GM12878 (cell line): ENCODE results near the gene LAMA4. TPM values are rescaled to one million over a fixed set of nuclear protein-coding genes. Genes with fewer than 3 reads are reported as not detected.

Experiments
- ATAC-seq: fragments of 200-7000 bp; cut with Tn5 transposase; 3 replicates; pipeline ENCODE4 v1.9.1; 2020; ENCODE audit warnings: mild to moderate bottlenecking, moderate library complexity
- BruUV-seq: library from RNA; stranded (reverse); fragments of 400-500 nt; replicated peaks from 2 replicates; lab custom pipeline; 2021; lab: Mats Ljungman, UMichigan
- CTCF ChIA-PET: fragments of 300-600 bp; sonication (Branson Sonifier 250); formaldehyde crosslinking; extraction: SDS; loops from one replicate; lab custom pipeline; 2021; ENCODE audit warnings: inconsistent platforms; lab: Yijun Ruan, JAX
- POLR2A ChIA-PET: fragments of 350-600 bp; formaldehyde crosslinking; extraction: SDS; loops from one replicate; lab custom pipeline; 2021; ENCODE audit warnings: inconsistent platforms; lab: Charles Lee
- RAD21 ChIA-PET: fragments of 300-600 bp; sonication (Branson Sonifier 250); formaldehyde crosslinking; loops from one replicate; lab custom pipeline; 2023; ENCODE audit warnings: antibody characterized with exemption; ENCODE audit not compliant: unreplicated experiment; lab: Charles Lee
- SMC1A ChIA-PET: fragments of 300-600 bp; sonication (Branson Sonifier 250); formaldehyde crosslinking; loops from one replicate; lab custom pipeline; 2023; ENCODE audit not compliant: unreplicated experiment, uncharacterized antibody; lab: Charles Lee
- DNase-seq: peaks from one replicate; pipeline ENCODE4 v3.0.0-alpha.2; 2011; ENCODE audit warnings: low read depth, low spot score
- FAIRE-seq: peaks from 3 replicates; lab custom pipeline; 2011; peaks lifted over from hg19 to GRCh38; lab: Jason Lieb, UNC
- H2AFZ ChIP-seq: 2 replicates; pipeline ENCODE4 v1.6.0; 2011; ENCODE audit warnings: low read depth, low read length, control low read depth; ENCODE audit not compliant: control insufficient read depth
- H3K27ac ChIP-seq: 2 replicates; pipeline ENCODE4 v1.5.1; 2011; ENCODE audit warnings: control low read depth; ENCODE audit not compliant: control insufficient read depth, insufficient read depth
- H3K27me3 ChIP-seq, 2 experiments: replicated peaks in 1 of 2; 2 replicates each; pipeline versions ENCODE4 v1.6.0 to v1.6.1; 2011; ENCODE audit warnings: low read length in 1 of 2; ENCODE audit not compliant: control insufficient read depth in 2 of 2, insufficient read depth in 2 of 2
- H3K36me3 ChIP-seq, 2 experiments: 2 replicates each; pipeline ENCODE4 v1.5.1; 2011; ENCODE audit warnings: low read length in 1 of 2; ENCODE audit not compliant: control insufficient read depth in 2 of 2, insufficient read depth in 2 of 2
- H3K4me1 ChIP-seq: 2 replicates; pipeline ENCODE4 v1.6.1; 2011; ENCODE audit warnings: mild to moderate bottlenecking, low read length, moderate library complexity, mixed read lengths; ENCODE audit not compliant: control insufficient read depth, insufficient read depth
- H3K4me2 ChIP-seq: 2 replicates; pipeline ENCODE4 v1.6.0; 2011; ENCODE audit warnings: control low read depth; ENCODE audit not compliant: control insufficient read depth, insufficient read depth
- H3K4me3 ChIP-seq: fragments of 200-600 bp; sonication (generic); 2 replicates; pipeline ENCODE4 v1.5.1; 2016
- H3K79me2 ChIP-seq: 2 replicates; pipeline ENCODE4 v1.6.0; 2011; ENCODE audit warnings: low read length; ENCODE audit not compliant: control insufficient read depth, insufficient read depth
- H3K9ac ChIP-seq: 2 replicates; pipeline ENCODE4 v1.8.0; 2011; ENCODE audit warnings: low read length, control low read depth, mixed read lengths; ENCODE audit not compliant: control insufficient read depth, insufficient read depth
- H3K9me3 ChIP-seq: replicated peaks from 3 replicates; pipeline ENCODE4 v1.5.1; 2011; ENCODE audit warnings: mild to moderate bottlenecking, low read length; ENCODE audit not compliant: control insufficient read depth, insufficient read depth
- H4K20me1 ChIP-seq: 2 replicates; pipeline ENCODE4 v1.6.0; 2011; ENCODE audit not compliant: control insufficient read depth, insufficient read depth
- BMI1 ChIP-seq: fragments of 450-650 bp; IDR thresholded peaks from 2 replicates; pipeline ENCODE4 v1.6.1; 2016; ENCODE audit warnings: mild to moderate bottlenecking, moderate library complexity, borderline replicate concordance
- DPF2 ChIP-seq: fragments of 450-650 bp; IDR thresholded peaks from 2 replicates; pipeline ENCODE4 v1.6.1; 2017; ENCODE audit warnings: mild to moderate bottlenecking
- HDAC6 ChIP-seq: fragments of 200-600 bp; sonication (generic); IDR thresholded peaks from one replicate; pipeline ENCODE4 v1.8.0; 2017; ENCODE audit warnings: antibody characterized with exemption; ENCODE audit not compliant: unreplicated experiment
- IKZF1 ChIP-seq: fragments of 450-650 bp; conservative IDR thresholded peaks from 2 replicates; pipeline ENCODE4 v1.6.1; 2017; ENCODE audit warnings: antibody characterized with exemption, mild to moderate bottlenecking
- KLF5 ChIP-seq: fragments of 450-650 bp; IDR thresholded peaks from 2 replicates; pipeline ENCODE4 v1.6.1; 2014; ENCODE audit warnings: mild to moderate bottlenecking; ENCODE audit not compliant: partially characterized antibody
- SMAD5 ChIP-seq: IDR thresholded peaks from 2 replicates; pipeline ENCODE4 v1.6.1; 2016; ENCODE audit warnings: antibody characterized with exemption, low read depth
- TARDBP ChIP-seq: IDR thresholded peaks from 2 replicates; pipeline ENCODE4 v1.6.1; 2016; ENCODE audit warnings: borderline replicate concordance
- ZBED1 ChIP-seq: IDR thresholded peaks from 2 replicates; pipeline ENCODE4 v1.6.1; 2016; ENCODE audit warnings: borderline replicate concordance
- ZNF622 ChIP-seq: fragments of 450-650 bp; IDR thresholded peaks from 2 replicates; pipeline ENCODE4 v1.6.1; 2017; ENCODE audit warnings: mild to moderate bottlenecking, inconsistent platforms
- WGBS: methylation state at CpG from one replicate; pipeline ENCODE4 v1.1.6; 2016; ENCODE audit warnings: low lambda C conversion rate; ENCODE audit not compliant: insufficient replicate concordance, insufficient coverage; ENCODE audit errors: missing lambda C conversion rate; 5-methylcytosine and 5-hydroxymethylcytosine counted together
- in situ Hi-C: fragments of 300-500 bp; cut with MboI; formaldehyde crosslinking; loops from 9 replicates; pipeline ENCODE4 v1.14.3; 2018; ENCODE audit warnings: mixed read lengths
- intact Hi-C: fragments of 100-400 bp; cut with micrococcal nuclease; formaldehyde crosslinking; loops from one replicate; pipeline ENCODE4 v1.14.2; 2022; ENCODE audit not compliant: unreplicated experiment
- polyA plus RNA-seq, 11 experiments: library from polyadenylated mRNA; depleted of rRNA in 4 of 11; unstranded in 6 of 11; stranded (reverse) in 5 of 11; fragments of >200 nt; fragmentation: Nextera tagmentation in 4 of 11; fragmentation: Illumina TruSeq in 1 of 11; extraction: Ambion mirVana in 4 of 11; extraction: Trizol in 1 of 11; gene quantifications; 1 replicate in 1 of 11; 2 replicates in 10 of 11; pipeline versions ENCODE4 v1.2.1 to v1.2.3, GENCODE V29; 2011 to 2016; ENCODE audit warnings: inconsistent platforms in 2 of 11, missing spikeins in 2 of 11, low read depth in 1 of 11
- total RNA-seq, 4 experiments: library from RNA; depleted of rRNA in 3 of 4; stranded (reverse); fragments of >200 nt in 3 of 4; fragmentation: Illumina TruSeq in 1 of 4; extraction: Trizol in 1 of 4; gene quantifications; 2 replicates each; pipeline versions ENCODE4 v1.2.1 to v1.2.3, GENCODE V29; 2013 to 2021
- TF ChIP-seq, protein P1 (sequence below): IDR thresholded peaks from 2 replicates; pipeline ENCODE4 v1.6.1; 2011; ENCODE audit warnings: mild to moderate bottlenecking, low read depth, low read length, moderate library complexity; ENCODE audit not compliant: insufficient replicate concordance

LAMA4 gene
- total and polyA plus RNA-seq, 10 of the 15 experiments (the other 5 are each of a cell fraction or from before 2014, with no cell fraction given) = 0.11 to 0.21 (median 0.14) TPM; not detected in 7

DNA sequence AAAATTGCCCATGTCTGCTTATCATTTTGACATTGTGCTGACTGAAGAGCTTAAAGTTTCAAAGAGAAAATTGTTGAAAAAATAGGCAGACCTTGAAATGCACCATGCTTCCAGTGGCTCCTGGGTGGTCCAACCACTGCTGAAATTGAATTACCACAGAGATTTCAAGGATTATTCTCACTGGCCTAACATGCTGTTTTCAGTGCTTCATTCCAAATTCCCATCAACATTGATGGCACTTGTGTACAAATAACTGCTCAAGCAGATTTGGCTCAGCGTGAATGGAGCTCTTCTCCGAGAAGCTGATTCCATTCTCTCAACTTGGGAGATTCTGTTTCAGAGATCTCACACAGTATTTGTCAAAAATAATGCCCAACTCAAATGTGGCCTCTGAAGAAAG lies 75.5 kb downstream of the LAMA4 start:
- Histone ChIP-seq H3K4me3 (no peak overlapping the region), H3K36me3 (no peaks in the 10 kb centered on the region), H3K4me1 (no peaks in the 10 kb centered on the region), H3K9me3 (no peaks in the 10 kb centered on the region), H3K27ac (no peak overlapping the region), H3K27me3 (peaks cover 0 to 3% of the 10 kb centered on the region in 2 experiments; a peak in 2 of 4 replicates), H4K20me1 (no peaks in the 10 kb centered on the region), H3K9ac (no peak overlapping the region), H3K79me2 (no peaks in the 10 kb centered on the region), H3K4me2 (no peak overlapping the region), H2AFZ (no peak overlapping the region)
- intact Hi-C loops (no loop called here), in situ Hi-C loops (loop anchor here (25.0 kb wide), 1 partner anchor 1733 kb away; no protein-coding TSS in a partner anchor)
- POLR2A ChIA-PET = no interaction called here
- no peak for DNase-seq
- no peak for ATAC-seq
- BruUV-seq = no TSS peak
- 25% methylated on average over 2 of the region's 2 CpGs for WGBS
- SMC1A ChIA-PET = interaction anchor here (1.3 to 4.5 kb wide), 4 partner anchors 131 to 193 kb away, joined by 3 to 118 read pairs (median 12); no protein-coding TSS in a partner anchor
- TF ChIP-seq TARDBP = no peak
- TF ChIP-seq SMAD5 = no peak
- TF ChIP-seq HDAC6 = no peak
- no peak for TF ChIP-seq ZNF622
- TF ChIP-seq IKZF1 = no peak
- TF ChIP-seq, protein P1, sequence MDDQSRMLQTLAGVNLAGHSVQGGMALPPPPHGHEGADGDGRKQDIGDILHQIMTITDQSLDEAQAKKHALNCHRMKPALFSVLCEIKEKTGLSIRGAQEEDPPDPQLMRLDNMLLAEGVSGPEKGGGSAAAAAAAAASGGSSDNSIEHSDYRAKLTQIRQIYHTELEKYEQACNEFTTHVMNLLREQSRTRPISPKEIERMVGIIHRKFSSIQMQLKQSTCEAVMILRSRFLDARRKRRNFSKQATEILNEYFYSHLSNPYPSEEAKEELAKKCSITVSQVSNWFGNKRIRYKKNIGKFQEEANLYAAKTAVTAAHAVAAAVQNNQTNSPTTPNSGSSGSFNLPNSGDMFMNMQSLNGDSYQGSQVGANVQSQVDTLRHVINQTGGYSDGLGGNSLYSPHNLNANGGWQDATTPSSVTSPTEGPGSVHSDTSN = no peak
- no peak for TF ChIP-seq DPF2
- no peak for TF ChIP-seq BMI1
- no peak for TF ChIP-seq ZBED1
- no peak for TF ChIP-seq KLF5
- CTCF ChIA-PET = interaction anchor here (0.8 to 7.4 kb wide), 10 partner anchors 14 to 143 kb away, joined by 3 to 196 read pairs (median 6); no protein-coding TSS in a partner anchor
- FAIRE-seq = no peak
- RAD21 ChIA-PET = interaction anchor here (1.2 to 4.2 kb wide), 2 partner anchors 129 to 132 kb away, joined by 6 to 119 read pairs; no protein-coding TSS in a partner anchor
